Thyroid gland (tissue), 4 donors: Measurements from ENCODE around the gene SMURF1.

ENCODE experiments used
- POLR2A ChIP-seq, 2 donors: fragments of 450-650 bp; IDR thresholded peaks; one replicate each; pipeline ENCODE4 v1.6.1; 2017; ENCODE audit warnings: antibody characterized with exemption in 2 of 2, mild to moderate bottlenecking in 2 of 2, moderate library complexity in 1 of 2
- TF ChIP-seq, protein P1 (sequence below), 6 experiments: fragments of 200-600 bp in 3 of 6; fragments of 450-650 bp in 3 of 6; sonication (generic) in 3 of 6; IDR thresholded peaks; one replicate each; pipeline ENCODE4 v1.5.1; 2016 to 2019; ENCODE audit warnings: antibody characterized with exemption in 6 of 6, mild to moderate bottlenecking in 2 of 6, inconsistent platforms in 1 of 6, moderate library complexity in 1 of 6

DNA sequence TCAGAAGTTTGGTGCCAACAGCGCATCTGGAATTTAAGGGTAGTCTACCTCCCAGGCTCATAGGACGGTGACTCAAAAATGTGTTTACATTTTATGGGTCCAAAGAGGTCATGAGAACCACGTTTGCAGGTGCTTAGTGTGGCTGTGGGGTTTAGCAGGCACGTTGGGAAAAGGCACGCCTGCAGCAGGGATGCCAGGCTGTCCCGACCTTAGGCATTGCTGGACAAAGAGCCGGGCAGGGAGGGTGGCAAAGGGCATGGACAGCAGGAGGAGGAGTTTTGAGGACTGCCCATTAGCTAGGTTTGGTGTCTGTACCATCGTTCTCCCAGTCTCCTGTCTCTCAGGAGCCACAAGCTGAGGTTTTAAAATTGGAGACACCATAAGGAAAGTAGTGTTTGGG is 161.2 kb downstream of the SMURF1 start:
- TF ChIP-seq, protein P1, sequence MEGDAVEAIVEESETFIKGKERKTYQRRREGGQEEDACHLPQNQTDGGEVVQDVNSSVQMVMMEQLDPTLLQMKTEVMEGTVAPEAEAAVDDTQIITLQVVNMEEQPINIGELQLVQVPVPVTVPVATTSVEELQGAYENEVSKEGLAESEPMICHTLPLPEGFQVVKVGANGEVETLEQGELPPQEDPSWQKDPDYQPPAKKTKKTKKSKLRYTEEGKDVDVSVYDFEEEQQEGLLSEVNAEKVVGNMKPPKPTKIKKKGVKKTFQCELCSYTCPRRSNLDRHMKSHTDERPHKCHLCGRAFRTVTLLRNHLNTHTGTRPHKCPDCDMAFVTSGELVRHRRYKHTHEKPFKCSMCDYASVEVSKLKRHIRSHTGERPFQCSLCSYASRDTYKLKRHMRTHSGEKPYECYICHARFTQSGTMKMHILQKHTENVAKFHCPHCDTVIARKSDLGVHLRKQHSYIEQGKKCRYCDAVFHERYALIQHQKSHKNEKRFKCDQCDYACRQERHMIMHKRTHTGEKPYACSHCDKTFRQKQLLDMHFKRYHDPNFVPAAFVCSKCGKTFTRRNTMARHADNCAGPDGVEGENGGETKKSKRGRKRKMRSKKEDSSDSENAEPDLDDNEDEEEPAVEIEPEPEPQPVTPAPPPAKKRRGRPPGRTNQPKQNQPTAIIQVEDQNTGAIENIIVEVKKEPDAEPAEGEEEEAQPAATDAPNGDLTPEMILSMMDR (IDR thresholded peaks at IDR 0.05) = no peak
- TF ChIP-seq POLR2A (IDR thresholded peaks at IDR 0.05) = no peak
